Eye (tissue), 1 donor: ENCODE results near the gene CDH23.

Experiments
- DNase-seq: peaks from one replicate; pipeline ENCODE4 v3.0.0-alpha.2; 2015

CDH23 gene

DNA sequence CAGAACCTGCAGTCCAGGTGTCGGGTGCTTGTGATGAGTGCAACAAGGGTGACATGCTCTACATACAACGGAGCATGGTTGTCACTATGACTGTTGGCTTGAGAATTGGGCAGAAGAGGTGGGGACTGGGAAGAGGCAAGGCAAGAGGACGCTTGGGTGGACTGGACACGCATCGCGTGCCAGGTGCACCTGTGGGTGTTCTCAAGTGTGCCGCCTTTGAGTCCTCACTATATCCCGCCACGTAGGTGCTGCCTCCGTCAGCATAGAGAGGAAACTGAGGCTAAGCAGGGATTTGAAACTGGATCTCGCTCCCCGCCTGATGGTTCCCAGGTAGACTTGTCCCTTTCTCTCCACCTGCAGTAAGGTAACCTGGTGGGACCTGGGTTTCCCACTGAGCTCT lies 27.2 kb downstream of the CDH23 start:
- no peak for DNase-seq

DNA sequence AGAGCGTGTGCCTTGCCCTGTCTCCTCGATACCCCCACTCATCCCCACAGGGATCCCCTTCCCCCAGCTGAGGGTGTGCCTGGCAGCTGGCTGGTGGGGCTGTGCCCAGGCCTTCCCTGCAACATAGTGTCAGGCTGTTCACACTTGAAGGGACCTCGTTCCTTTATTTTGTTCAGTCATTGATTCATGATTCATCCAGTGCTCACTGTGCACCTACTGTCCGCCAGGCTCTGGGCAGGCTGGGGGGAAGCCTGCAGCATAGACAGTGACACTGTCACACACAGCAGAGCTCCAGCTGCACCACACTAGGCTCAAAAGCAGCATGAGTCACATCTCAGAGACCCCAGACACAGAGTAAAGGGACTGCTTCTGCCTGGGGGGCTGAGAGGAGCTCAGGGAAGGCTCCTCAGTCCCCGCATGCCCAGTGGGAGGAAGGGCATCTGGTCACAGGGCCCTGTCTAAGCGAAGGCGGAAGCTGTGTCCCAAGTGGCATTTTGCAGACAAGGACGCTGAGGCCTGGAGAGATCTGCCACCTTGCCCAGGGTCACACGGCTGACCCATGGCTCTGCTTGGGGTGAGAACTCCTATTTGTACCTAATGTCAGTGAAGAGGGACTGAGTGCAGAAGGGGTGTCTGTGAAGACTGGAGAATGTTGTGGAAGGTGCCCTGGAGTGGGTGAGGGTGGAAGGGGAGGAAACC lies 27.9 kb downstream of the CDH23 start:
- DNase-seq, result no peak

DNA sequence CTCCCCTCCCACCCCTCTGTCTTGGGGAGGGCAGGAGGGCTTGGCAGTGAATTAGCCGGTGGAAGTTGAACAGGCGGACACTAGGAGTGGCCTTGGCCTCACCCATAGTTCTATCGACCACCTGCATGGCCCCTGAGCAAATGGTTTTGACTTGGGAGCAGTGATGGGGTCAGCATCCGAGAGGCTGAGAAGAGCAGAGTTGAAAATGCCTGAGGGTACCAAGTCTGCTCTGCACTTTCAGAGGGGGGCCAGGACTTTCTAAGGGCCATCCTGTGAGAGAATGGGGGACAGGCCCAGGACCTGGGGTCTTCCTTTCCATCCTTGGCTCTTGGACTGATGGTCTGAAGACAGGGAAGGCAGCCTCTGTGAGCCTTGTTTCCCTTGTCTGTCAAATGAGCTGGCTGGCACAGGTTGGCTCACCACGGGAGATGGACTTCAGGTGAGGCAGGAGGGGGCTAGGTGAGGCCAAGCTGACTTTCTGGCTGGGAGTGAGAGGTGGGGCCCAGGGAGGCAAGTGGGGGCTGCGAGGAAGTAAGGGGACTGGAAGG lies 29.4 kb downstream of the CDH23 start:
- DNase-seq, result no peak

- DNase-seq, result no peak
Observed at GRCh38 chr10:71427246-71427645, 30.5 kb downstream of the CDH23 start.

DNA sequence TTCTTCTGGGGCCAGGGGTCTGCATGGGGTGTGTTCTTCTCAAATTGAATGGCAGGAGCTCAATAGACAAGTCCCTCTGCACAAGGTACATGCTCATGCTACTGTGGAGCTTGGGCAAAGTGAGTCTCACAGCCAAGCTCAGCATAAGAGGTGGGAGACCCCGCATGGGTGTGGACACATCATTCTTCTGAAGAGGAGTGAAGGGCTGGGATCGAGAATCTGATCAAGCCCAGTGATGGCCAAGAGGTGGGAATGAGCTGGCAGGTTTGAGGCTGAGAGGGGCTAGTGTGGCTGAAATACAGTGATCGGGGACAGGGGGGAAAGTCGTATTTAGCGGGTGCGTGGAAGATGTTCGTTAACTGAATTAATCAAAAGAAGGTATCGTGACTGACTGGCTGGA lies 32.6 kb downstream of the CDH23 start:
- no peak for DNase-seq

GRCh38 chr10:71429929-71430328 lies 33.2 kb downstream of the CDH23 start:
- no peak for DNase-seq

DNA sequence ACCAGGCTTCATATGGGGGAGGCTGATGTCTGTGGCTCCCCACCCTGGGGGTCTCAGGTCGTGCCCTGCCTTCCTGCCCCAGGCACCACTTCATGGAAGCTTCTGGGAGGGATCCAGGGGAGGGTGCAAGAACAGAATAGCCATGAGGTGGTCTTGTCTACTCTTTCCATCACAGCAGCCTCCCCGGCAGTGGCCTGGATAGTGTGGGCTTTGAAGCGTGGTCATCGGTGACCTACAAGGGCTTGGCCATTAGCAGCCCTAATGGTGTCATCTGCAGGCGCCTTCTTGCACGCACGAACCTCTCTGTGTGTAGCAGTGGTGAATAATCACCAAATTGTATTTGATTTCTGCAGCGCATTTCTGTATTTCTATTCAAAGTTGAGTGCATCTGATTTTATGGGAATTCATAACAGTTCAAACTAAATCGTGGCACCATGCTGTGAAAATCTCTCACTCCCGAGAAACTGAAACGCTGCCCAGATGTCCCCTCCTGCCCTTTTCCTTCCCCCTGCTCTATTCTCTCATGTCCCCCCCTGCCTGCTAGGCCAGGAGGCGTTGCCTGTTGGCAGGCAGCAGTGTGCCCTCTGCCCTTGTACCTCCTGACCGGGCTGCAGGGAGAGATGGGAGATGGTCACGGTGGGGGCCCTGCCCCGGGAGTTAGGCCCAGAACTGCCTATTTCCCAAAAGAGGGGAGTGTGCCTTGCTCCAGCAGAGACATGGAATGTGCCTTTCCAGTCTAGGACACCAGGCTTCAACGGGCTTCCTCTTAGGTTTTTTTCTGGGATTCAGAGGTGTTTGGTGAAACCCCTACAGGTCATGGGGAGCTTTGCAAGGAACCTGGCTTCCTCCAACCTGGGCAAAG lies 34.8 kb downstream of the CDH23 start:
- peak; percentile 82 for DNase-seq

GRCh38 chr10:71432101-71432905 lies 35.6 kb downstream of the CDH23 start:
- no peak for DNase-seq

GRCh38 chr10:71432956-71433767 lies 36.4 kb downstream of the CDH23 start:
- no peak for DNase-seq

- no peak for DNase-seq
Observed at GRCh38 chr10:71433768-71434744, 37.3 kb downstream of the CDH23 start.

DNA sequence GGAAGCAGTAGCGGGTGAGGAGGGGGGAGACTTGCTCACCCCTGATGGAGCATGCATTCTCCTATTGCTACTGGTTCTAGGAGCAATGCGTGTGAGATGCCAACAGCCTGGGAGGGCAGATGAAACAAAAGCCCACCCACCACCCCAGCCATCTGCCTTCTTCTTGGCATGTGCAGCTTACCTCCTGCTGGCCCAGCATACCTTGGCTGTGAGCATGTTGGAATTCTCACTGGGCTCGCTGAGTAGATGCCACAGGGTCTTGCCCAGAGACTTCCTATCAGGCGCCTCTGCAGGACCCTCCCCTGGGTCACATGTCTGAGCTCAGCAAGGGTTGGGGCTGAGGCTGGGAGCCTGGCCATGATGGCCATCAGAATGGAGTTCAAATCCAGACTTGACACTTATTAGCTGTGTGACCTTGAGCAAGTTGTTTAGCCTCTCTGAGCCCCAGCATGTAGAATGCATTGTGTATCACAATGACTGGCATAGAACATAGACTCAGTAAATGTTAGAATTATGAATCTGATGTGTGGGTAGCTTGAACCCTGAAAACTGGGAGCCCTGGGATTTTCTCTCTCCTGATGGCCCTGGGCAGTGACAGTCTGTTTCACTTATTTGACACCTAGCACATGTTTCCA lies 38.2 kb downstream of the CDH23 start:
- DNase-seq, result no peak

DNA sequence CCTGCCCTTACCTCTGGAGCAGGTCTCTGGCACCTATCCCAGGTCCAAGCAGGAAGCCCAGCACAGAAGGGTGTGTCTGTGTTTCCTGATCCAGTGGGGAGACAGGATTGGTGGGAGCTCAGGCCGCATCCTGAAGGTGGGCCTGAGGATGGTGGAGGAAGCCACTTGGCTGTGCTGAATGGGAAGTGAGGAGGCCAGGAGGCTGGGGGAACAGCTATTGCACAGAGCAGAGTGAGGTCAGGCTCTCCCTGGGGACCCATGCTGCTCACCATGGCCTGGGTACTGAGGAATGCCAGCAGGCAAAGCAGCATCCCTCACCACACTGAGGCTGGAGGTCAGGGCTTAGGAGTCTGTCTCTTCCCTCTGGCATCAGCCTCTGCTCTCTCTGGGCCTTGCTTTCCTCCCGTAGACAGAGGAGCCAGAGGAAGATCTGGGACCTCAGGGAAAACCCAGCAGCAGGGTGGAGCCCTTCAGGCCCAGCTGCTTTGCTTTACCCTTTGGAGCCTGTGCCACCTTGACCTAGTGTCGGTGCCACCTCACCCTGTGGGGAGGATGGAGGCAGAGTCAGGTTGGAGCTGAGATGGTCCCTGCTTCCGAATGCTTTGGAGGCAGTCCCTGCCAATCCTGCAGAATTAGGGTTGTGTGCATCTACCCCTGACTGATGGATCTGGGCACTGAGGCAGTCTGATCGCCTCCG lies 39.0 kb downstream of the CDH23 start:
- DNase-seq, result no peak

GRCh38 chr10:71436268-71437125 lies 39.8 kb downstream of the CDH23 start:
- DNase-seq, result no peak

DNA sequence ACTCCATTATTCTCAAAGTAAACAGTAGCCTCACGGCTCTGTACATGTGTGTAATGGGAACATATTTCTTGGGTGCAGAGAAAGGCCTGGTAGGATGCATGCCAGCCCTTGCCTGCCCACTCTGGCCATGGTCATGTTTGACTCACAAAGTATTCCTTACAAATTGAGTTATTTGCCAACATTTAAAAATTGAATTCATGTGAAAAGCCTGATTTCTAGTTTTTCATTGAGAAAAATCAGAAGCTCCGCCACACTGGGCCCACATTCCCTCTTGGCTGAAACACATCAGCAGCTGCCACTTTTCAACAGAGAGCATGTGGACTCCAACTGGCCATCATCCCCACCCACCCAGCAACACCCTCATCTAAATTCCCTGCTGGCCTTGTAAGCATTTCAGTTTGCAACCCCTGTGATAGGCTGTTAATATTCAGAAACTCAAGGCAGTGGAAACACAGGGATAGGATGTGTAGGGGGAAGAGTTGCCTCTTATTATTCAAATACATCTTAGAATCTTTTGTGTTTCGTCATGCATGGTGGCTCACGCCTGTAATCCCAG lies 40.9 kb downstream of the CDH23 start:
- DNase-seq, result no peak

DNA sequence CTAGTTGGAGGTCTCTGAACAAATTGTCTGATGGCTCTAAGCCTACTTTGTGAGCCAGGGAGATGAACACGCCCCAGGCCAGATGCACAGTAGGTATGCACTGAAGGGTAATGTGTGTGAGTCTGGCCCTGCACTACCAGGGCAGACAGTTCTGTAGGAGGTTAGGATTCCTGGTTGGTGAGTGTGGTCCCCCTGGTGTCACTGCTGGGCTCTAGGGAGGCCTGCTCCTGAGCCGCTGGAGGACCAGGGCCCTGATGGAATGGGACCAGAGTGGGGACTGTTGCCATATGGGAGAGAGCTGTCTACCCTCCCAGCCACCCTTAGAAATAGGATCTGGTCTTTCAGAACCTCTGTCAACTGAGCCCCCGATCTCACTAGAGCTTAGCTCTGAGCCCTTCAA lies 42.0 kb downstream of the CDH23 start:
- no peak for DNase-seq

DNA sequence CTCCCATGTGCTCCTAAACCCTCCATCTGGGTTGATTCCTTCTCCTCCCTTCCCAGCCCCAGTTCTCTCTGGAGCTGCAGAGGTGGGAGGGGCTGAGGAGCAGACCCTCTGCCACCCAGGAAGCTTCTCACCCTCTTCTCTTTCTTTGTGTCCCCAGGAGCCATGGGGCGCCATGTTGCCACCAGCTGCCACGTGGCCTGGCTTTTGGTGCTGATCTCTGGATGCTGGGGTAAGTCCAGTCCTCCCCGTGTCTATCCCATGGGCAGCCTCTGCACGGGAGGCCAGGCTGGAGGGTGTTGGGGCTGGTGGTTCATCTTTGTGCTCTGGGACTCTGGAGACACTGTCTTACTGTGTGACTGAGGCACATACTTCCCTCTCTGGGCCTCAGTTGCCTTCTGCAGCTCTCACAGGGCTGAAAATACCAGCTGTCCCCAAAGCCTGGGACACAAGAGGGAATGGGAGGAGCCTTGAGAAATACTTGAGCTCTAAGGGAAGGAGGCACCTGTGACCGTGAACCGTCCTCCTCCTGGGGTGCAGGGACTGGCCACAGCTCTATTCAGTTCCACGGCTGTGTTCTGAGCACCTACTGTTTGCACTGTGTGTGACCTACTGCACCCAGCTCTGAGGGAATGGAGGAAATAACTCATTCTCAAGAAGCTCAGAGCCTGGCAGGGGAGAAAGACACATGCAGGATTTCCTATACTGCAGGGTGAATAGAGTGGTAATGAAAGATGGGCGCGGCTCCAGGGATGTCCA lies 43.1 kb downstream of the CDH23 start:
- DNase-seq, result no peak

GRCh38 chr10:71440506-71441035 lies 43.9 kb downstream of the CDH23 start:
- no peak for DNase-seq

- DNase-seq, result no peak
Observed at GRCh38 chr10:71442000-71442399, 45.3 kb downstream of the CDH23 start.
